ENCODE measurements around the gene CCNL1.

DNA sequence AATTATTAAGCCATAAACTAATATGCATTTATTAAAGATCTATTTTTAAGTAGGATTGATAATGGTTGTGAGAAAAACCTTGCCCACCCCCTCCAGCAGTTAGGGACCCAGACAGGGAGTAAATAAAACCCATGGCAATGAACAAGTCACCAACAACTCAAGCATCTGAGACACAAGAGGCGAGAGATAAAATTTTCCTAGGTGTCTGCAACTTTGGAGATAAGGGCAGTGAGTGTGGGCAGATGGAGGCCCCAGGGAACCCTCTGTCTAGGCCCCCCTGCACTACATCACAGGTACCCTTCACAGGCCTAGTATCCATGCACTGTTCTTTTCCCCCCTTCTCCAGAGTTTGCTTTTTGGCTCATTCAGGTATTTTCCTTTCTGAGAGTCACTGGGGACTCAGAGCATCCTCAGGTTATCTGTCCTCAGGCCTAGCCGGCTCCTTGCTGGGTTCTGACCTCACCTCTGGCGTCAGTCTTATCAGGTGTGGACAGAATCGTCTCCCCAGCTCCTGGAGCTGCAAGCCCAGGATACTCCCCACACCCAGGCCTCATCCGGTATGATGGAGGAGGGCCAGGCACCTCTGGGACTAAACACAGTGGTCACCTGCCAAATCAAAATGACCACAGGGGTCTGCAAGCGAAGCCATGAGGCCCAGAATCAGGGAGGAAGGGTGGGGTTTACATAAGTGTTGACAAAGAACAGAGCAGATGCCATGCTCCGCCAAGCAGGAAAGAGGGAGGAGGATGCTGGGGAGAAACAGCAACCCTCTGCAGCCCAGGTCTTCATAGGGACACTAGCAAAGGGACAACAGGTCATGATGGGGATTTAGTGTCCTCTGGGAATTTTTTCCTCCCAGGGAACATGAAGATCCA is 50.4 kb downstream of the CCNL1 start:
- TF ChIP-seq YY1 (IDR thresholded peaks at IDR 0.05; ENCODE audit: insufficient read depth, insufficient read length) = no peak
- no peak for TF ChIP-seq ZNF274 (IDR thresholded peaks at IDR 0.05; ENCODE audit: low read depth, low read length)
- no peak for TF ChIP-seq SUZ12 (IDR thresholded peaks at IDR 0.05; ENCODE audit: extremely low read depth, insufficient read depth, insufficient read length)

All from NT2/D1 (cell line).